Epithelial cell of prostate (primary cell): ENCODE measurements around the gene TOMM40L.
"Not testable (repeated sequence)": the region's sequence is repeated elsewhere in the genome, so short reads cannot be mapped to it uniquely, and the experiment has no call there.

ENCODE experiments used
- DNase-seq: peaks from one replicate; pipeline ENCODE4 v3.0.0-alpha.2; 2011; ENCODE audit warnings: low read depth, low spot score
- H3K27ac ChIP-seq: fragments of 450-650 bp; 2 replicates; pipeline ENCODE4 v1.5.1; 2017; ENCODE audit warnings: mild to moderate bottlenecking

TOMM40L gene

DNA sequence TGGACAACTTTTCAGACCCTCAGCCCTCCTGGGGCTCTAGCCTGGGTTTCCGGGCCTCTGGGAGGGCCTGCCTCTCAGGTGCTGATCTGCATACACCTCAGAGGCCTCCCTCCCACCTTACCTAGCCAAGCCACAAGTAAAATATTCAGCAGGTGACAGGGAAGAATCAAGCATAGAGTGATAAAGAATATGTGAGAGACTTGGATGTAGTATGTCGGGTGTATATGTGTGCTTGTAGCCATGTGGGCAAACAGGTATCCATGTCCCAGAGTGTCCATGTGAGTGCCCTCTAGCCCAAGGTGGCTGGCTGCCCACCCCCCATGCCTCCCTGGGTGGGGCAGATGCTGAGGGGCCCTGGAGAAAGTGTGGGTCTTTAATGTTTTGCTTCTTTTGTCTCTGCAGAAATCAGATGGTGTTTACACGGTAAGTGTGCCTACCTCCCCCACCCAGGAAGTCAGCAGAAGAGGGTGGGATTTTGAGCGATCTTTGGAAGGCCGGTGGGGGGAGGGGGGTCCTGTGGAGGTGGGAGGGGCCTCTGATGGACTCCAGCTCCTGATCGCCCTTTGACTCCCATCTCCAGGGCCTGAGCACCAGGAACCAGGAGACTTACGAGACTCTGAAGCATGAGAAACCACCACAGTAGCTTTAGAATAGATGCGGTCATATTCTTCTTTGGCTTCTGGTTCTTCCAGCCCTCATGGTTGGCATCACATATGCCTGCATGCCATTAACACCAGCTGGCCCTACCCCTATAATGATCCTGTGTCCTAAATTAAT is 7.4 kb upstream of the TOMM40L start:
- no peak overlapping the region for H3K27ac ChIP-seq

DNA sequence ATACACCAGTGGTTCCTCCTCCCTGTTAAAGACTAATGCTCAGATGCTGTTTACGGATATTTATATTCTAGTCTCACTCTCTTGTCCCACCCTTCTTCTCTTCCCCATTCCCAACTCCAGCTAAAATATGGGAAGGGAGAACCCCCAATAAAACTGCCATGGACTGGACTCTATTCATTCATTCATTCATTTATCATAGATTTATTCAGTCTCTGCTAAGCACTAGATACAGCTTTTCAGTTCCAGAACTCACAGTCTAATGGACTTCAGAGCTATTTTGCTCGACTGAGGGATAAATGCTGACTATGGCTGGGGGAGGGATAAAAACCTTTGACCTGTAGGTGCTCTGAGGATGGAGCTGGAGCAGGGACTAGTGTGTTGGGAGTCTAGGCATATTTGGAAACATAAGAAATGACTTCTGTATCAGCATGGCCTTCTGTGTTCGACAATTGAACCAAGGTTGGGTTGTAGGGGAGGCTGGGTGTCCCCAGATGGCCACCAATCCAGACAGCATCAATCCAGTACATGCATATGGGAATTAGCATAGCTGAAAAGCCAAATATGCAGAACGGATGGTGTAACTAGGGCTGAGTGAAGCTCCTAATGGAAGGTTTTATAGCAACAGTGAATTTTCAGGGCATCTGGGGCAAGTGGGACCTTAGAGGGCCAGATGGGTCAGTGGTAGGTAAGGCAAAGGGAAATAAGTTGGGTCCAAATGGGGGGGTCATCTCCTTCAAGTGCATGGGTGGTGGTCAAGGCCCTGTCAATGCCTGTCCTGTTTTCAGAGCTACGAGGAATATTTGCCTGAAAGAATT is 6.6 kb upstream of the TOMM40L start:
- no peak overlapping the region for H3K27ac ChIP-seq
- no peak for DNase-seq

More for the DNA sequence above, 7.4 kb upstream of the TOMM40L start:
- no peak for DNase-seq

DNA sequence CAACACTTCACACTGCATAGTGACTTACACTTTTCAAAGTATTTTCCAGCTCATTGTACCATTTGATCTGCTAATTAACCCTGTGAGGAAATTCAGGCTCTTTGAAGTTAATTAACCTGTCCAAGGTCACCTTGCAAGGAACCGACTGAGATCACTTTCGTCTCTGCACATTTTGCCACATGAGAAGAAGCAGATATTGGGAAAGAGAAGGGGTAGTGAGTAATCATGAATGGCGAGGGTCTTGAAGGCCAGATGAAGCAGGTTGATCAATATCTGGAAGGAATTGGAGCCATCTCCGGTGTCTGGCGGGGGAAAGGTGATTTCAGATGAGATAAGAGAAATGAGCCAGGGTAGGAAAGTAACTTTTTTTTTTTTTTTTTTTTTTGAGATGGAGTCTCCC is 5.9 kb upstream of the TOMM40L start:
- no peak overlapping the region for H3K27ac ChIP-seq
- DNase-seq, result no peak

DNA sequence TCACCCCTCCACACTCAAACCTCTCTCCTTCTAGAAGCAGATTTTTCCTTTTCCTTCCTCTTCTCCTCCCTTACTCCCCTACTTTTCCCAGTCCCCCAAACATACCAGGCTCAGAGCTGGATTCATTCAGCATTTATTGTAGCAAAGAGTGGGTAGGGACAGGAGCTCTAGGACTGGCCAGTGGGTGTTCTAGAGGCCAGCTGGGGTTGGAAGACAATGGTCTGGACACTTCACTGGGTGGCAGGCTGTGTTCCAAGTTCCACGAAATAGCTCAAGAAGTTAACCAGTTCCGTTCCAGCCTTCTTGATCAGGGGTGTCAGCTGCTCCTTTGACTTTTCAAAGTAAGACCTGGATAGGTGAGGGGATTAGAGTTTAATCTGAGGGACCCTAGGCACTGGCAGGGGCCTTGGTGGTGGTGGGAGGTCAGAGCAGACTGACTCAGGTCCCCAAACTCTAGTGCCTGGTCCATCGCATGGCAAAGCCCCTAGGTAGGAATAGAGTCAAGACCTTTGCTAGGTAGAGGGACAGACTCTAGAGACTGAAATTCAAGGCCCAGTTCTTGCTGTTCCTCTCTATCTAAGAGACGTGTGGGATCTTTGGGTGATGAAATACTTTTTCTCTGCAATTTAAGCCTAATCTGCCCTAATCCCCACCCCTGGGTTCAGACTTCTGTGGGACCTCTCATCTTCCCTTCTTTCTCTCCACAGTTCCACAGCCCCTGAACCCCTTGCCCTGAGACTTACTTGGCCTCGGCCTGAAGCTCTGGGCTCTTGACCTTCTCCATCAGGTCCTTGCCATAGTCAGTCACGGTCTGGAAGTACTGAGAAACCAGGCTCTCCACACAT is 3.5 kb upstream of the TOMM40L start:
- DNase-seq, result no peak
- no peak overlapping the region for H3K27ac ChIP-seq

DNA sequence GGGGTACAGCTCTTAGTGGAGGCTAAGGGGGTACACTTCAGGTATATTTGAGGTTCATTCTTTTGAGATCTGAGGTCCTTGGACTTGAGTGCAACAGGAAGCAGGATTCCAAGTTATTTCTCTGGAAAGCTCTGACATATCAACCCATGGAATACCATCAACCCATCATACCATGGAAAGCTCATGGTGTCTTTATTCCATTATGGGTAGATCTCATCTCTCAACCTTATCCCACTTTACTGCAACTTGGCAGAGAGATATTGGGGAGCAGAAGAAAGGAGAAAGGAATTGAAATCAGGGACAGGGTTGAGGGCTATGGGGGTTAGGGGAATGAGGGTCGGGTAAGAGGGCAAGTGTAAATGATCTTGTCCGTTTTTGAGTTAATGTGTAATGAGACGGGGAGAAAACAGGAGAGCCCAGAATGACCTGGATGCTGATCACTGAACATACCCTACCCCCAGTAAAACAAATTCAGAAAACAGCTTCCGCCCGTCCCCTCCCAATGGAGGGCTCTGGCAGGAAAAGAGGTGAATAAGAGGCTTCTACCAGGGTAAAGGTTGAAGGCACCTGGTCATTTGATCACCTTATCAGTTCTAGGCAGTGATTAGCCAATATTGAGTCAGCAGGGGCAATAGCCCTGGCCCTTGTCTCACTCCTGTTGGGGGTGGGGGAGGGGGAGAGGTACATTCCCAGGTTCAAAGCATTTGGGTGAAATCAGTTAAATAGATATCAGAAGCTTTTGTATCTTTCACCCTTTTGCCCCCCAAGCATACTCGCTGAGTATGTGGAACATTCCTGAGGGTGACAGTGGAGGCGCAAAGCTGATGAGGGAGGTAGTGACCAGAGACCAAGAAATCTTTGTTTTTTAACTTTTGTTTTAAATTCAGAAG is 1.8 kb upstream of the TOMM40L start:
- H3K27ac ChIP-seq, result no peak overlapping the region
- no peak for DNase-seq

DNA sequence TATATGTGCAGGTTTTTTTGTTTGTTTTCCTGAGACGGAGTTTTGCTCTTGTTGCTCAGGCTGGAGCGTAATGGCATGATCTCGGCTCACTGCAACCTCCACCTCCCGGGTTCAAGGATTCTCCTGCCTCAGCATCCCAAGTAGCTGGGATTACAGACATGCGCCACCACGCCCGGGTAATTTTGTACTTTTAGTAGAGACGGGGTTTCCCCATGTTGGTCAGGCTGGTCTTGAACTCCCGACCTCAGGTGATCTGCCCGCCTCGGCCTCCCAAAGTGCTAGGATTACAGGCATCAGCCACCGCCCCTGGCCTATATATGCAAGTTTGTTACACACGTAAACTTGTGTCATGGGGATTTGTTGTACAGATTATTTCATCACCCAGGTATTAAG is 1.2 kb upstream of the TOMM40L start:
- DNase-seq, H3K27ac ChIP-seq: not testable (repeated sequence)

DNA sequence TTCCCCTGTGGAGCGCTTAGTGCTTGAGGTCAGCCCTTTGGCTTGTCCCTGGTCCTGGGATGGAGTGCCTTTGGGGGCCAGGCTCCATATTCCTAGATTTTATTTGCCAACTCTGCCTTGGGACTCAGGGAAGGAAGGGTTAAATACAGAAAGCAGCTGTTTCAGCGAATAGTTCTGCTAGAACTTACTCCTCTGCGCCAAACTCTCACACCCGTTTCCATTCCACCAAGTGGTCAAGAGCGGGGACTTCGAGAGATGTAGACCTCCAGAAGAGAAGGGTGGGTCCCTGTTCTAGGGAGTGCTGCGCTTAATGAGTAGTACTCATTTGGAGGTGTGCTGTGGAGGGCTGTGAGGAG is 704 bp upstream of the TOMM40L start:
- DNase-seq, result no peak
- H3K27ac ChIP-seq, result no peak overlapping the region

DNA sequence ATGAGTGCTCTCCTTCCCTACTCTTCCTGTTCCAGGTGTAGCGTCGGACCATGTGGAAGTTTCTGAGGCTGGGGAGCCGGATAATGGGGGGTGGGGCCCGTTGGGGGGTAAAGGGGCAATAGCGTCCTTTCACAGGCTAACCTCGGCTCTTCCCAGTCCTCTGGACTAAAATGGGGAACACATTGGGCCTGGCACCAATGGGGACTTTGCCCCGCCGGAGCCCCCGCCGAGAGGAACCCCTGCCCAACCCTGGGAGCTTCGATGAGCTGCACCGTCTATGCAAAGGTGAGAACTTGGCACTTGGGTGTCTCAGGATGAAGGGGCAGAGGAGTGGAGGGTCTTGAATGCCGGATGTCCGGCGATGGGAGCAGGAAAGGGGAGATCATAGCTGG is 456 bp downstream of the TOMM40L start:
- DNase-seq, result no peak
- H3K27ac ChIP-seq, result peak overlapping the region; percentile 54

DNA sequence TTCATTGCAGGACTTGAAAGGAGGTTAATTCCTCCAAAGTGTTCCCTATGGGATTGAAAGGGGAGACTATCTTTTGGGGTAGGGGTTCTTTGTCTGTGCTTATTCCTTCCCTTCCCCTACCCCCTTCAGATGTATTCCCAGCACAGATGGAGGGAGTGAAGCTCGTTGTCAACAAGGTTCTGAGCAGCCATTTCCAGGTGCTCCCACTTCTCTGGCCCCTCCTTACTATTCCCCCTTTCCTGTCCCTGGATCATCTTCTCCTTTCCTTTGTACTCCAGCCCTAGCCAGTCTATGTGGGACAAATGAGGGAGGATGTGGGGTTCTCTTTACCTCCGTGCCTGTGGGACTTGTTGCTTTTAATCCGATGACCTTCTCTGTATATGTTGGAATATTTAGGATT is 899 bp downstream of the TOMM40L start:
- no peak for DNase-seq
- H3K27ac ChIP-seq, result peak overlapping the region; percentile 54

DNA sequence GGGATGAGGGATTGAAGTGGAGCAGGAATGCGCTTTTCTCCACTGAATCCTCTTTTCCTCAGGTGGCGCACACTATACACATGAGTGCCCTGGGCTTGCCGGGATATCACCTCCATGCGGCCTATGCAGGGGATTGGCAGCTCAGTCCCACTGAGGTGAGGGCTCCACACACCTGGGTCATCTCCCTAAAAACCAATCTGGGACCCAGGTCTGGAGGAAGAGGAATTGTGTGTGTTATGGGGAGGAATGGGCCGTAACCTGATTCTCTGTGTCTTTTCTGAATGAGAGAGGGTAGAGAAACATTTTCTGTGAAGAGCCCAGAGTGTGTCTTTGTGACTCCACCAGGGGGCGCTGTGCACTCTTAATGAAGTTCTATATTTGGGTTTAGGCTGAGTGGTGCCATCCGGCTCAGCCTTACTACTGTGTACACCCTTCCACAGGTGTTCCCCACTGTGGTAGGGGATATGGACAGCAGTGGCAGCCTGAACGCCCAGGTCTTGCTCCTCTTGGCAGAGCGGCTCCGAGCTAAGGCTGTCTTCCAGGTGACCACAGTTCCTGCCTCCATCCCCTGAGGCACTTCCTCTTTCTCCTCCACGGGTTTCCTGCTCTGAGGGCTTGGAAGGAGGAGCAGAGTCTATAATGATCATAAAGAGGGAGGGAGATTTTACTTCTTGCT is 1.5 kb downstream of the TOMM40L start:
- H3K27ac ChIP-seq, result peak overlapping the region; percentile 54

DNA sequence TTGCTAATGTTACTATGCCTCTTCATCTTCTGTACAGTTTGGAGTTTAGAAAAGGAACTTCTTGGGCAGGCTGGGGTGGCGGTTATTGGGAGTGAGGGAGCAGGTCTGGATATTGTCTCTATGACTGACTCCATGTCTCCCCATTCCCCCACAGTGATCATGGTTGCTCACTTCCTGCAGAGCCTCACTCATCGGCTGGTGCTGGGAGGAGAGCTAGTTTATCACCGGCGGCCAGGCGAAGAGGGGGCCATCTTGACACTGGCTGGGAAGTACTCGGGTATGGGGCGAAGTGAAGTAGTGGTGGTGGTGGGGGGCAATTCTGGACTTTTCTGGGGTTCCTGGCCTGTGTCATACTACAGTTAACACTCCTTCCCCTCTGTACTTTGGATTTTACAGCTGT is 2.2 kb downstream of the TOMM40L start:
- peak overlapping the region; percentile 54 for H3K27ac ChIP-seq
- DNase-seq, result no peak

More for the DNA sequence above, 1.5 kb downstream of the TOMM40L start:
- peak; percentile 24 for DNase-seq

DNA sequence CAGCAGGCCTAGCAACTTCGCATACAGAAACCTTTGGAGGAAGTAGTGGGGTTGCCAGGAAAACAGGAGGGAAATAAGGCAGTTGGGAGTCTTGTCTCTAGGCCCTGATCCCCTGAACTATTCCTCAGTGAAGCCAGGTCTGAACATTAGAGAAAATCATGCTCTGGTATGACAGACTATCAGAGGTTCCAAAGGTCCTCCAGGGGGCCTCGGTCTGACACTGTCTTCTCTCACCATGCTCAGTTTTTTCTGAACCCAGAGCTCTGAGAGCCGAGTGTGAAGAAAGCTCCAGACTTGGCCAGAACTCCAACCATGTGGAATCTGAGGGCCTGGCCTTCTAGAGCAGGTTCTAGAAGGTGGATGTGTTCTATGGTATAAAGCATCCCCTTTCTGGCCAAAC is 4.0 kb downstream of the TOMM40L start:
- no peak for DNase-seq
- H3K27ac ChIP-seq, result no peak overlapping the region

DNA sequence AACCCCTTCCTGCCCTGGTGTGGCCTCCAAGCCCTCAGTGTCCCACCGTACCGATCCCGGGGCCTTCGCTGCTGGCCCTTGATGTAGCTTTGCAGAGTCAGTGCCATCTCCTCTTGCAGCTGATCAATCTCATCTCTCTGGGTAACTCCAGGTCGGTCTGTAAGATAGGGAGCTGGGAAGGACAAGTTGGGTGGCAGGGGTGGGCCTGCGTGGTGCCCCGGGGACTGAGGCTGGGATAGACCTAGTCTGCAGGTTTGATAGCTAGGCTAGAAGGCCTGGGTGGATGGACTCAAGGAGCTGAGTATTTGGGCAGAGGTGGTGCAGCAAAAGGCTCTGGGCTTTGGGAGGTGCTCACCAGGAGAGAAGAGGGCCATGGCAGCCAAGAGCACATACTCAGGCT is 4.9 kb downstream of the TOMM40L start:
- H3K27ac ChIP-seq, result no peak overlapping the region
- no peak for DNase-seq

DNA sequence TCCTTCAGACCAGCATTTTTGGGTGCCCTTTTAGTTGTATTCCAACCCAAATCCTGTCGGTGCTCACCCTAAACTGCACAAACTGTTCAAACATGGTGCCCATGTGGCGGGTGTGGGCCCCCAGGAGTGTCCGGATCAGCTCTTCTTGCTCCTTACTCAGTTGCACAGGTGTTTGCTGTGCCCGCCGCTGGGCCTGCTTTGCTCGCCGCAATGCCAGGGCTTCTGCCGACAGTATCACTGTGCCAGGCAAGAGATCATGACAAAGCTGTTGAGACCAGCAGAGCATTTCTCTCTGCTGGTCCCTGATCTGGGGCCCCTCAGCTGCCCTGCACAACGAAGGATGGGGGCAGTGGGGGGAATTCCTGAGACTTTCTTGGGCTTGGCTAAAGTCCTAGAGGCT is 7.2 kb downstream of the TOMM40L start:
- DNase-seq, result no peak
- no peak overlapping the region for H3K27ac ChIP-seq

DNA sequence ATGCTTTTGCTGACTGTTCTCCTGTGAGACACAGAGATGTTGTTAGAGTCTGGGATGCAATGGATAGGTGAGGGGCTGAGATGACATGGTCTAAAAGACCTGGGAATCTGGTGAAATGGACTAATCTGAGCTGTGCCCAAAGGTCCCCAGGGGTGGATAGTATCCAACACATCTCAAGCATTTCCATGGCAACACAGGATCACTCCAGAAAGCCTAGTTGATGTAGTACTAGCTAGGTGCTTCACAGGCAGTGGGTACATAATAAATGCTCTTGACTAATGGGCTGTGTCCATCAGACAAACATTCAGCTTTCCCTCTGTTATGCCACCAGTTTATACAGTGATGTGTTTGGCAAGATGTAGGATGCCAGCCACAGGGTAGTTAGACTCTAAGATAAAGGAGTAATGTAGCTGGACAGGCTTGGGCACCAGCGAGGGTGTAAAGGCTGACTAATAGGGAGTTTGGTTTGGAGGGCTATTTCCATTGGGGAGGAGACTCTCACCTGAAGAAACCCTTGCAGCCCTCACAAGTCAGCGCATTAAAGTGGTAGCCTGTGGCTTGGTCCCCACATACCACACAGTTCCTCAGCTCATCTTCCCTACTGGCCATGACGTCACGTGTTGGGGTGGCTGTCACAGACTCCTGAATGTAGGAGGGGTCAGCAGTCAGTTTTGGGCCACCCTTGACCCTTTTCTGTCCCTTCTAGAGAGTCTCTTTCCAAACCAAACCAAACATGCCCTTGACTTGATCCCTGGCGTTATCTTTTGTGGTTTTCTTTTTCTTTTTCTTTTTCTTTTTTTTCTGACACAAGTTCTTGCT is 10.3 kb downstream of the TOMM40L start:
- H3K27ac ChIP-seq, result no peak overlapping the region
- DNase-seq, result no peak

DNA sequence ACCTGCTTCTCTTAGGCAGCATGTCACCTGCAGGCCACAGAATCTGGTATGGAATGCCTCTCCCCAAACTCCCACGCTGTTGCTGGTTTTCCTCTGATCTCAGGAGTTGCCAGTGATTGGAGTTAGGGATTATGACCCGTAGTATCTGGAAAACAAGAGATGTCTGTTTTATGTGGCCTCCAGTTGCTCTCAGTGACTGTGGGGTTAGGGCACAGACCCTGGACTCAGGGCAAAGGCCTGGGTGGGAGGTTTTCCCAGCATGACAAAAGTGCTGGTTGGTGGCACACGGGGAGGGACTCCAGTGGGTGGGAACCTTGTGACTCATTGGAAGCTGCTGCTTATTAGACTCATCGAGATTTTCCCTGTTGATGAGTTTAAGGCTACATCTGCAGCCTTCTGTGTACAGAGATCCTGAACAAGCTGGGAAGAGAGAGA is 12.2 kb downstream of the TOMM40L start, which contains the start of gene NR1I3:
Gene NR1I3 (minus strand): TSS at position 165 of the 435 bp plus-strand sequence. CDS start 1,638 bp downstream, outside the sequence.
- DNase-seq, result no peak
- no peak within 1 kb of the TSS for H3K27ac ChIP-seq

DNA sequence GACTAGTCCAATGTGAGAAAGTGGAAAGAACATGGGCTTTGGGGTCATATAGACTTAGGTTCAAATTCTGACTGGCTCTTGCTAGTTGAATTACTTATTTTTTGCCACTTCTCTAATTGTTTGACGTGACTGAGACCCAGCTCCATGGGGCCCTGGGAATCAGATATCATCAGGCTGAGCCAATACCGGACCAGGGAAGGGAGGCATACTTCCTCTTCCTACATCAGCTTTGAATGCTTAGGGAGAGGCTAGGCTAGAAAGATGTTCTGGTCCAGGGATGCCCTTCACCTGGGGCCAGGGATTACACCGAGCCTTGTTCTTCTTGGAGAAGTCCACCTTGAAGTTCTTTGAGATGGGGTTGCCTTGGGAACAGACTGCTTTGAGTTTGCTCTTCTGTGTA is 15.8 kb downstream of the TOMM40L start:
- no peak overlapping the region for H3K27ac ChIP-seq
- DNase-seq, result no peak

DNA sequence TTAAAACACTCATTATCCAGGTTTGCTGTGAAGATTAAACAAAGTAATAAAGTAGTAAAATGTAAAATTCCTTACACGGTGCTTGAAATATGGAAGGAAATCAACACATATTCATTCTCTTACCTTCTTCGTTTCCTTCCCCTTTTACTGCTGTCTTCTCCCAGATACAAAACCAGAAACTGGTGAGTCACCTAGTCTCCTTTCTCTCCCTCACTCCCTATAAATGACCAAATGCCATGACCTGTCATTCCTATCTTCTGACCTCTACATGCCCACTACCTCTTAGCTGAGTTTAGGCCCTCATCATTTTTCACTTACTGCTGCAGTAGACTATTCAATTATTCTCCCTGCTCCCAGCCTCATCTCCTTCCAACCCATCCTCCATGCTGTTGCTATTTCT is 16.5 kb downstream of the TOMM40L start:
- H3K27ac ChIP-seq, result no peak overlapping the region
- DNase-seq, result no peak
